HCT116 (cell line): ENCODE measurements around the gene NIN. TPM values are rescaled to one million over a fixed set of nuclear protein-coding genes. Genes with fewer than 3 reads are reported as not detected.

Source experiments
- ATAC-seq: fragments of 200-7000 bp; cut with Tn5 transposase; 2 replicates; pipeline ENCODE4 v1.9.1; 2020; ENCODE audit warnings: mild to moderate bottlenecking, moderate library complexity
- BruUV-seq: library from RNA; stranded (reverse); fragments of 400-500 nt; replicated peaks from 2 replicates; lab custom pipeline; 2021; lab: Mats Ljungman, UMichigan
- CTCF ChIA-PET: fragments of 300-600 bp; sonication (Branson Sonifier 250); formaldehyde crosslinking; loops from one replicate; lab custom pipeline; 2021; ENCODE audit warnings: antibody characterized with exemption; lab: Charles Lee
- POLR2A ChIA-PET: fragments of 300-600, 350-600 bp; sonication (Branson Sonifier 250); formaldehyde crosslinking; loops from one replicate; lab custom pipeline; 2021; ENCODE audit warnings: antibody characterized with exemption; lab: Charles Lee
- RAD21 ChIA-PET, 2 experiments: fragments of 300-600 bp; sonication (Branson Sonifier 250); formaldehyde crosslinking; loops; one replicate each; lab custom pipeline; 2023; ENCODE audit warnings: low total read pairs in 2 of 2; ENCODE audit not compliant: uncharacterized antibody in 2 of 2, unreplicated experiment in 2 of 2, low non-redundant PET in 1 of 2; lab: Charles Lee
- DNase-seq: peaks from one replicate; pipeline ENCODE4 v3.0.0-alpha.2; 2010; ENCODE audit warnings: low read depth, low spot score
- H2AFZ ChIP-seq: fragments of 200-600 bp; shearing (Covaris generic), sonication (generic); 2 replicates; pipeline ENCODE4 v1.6.1; 2017; ENCODE audit warnings: low read depth, mixed run types, mixed read lengths, antibody characterized with exemption, low read length; ENCODE audit not compliant: poor library complexity, severe bottlenecking
- H3K27ac ChIP-seq: 2 replicates; pipeline ENCODE4 v1.5.1; 2012; ENCODE audit warnings: low read depth, low read length
- H3K27me3 ChIP-seq: fragments of 200-600 bp; sonication (generic); 2 replicates; pipeline ENCODE4 v1.6.1; 2016; ENCODE audit warnings: mixed run types, low read length, mixed read lengths; ENCODE audit not compliant: insufficient read depth
- H3K36me3 ChIP-seq, 2 experiments: fragments of 200-500 bp in 1 of 2; fragments of 200-600 bp in 1 of 2; sonication (Bioruptor generic) in 1 of 2; sonication (generic) in 1 of 2; 2 replicates each; pipeline versions ENCODE4 v1.5.1 to v1.6.1; 2014 to 2016; ENCODE audit warnings: low read length in 2 of 2, inconsistent platforms in 1 of 2, mixed read lengths in 1 of 2, mixed run types in 1 of 2; ENCODE audit not compliant: insufficient read depth in 2 of 2, control insufficient read depth in 1 of 2
- H3K4me1 ChIP-seq, 2 experiments: fragments of 200-600 bp in 1 of 2; sonication (generic) in 1 of 2; 2 replicates each; pipeline versions ENCODE4 v1.5.1 to v1.6.1; 2012 to 2017; ENCODE audit warnings: low read length in 2 of 2, inconsistent platforms in 1 of 2, mild to moderate bottlenecking in 1 of 2, mixed read lengths in 1 of 2, mixed run types in 1 of 2, moderate library complexity in 1 of 2; ENCODE audit not compliant: insufficient read depth in 2 of 2, control insufficient read depth in 1 of 2
- H3K4me2 ChIP-seq: fragments of 200-600 bp; sonication (generic); 2 replicates; pipeline ENCODE4 v1.6.1; 2017; ENCODE audit warnings: mixed run types, low read length, mixed read lengths
- H3K4me3 ChIP-seq, 2 experiments: fragments of 200-600 bp in 1 of 2; sonication (generic) in 1 of 2; replicated peaks in 1 of 2; 2 replicates each; pipeline ENCODE4 v1.5.1; 2011 to 2016; ENCODE audit warnings: low read length in 2 of 2, control low read depth in 1 of 2, low read depth in 1 of 2, mild to moderate bottlenecking in 1 of 2, mixed read lengths in 1 of 2, mixed run types in 1 of 2
- H3K79me2 ChIP-seq: fragments of 200-600 bp; sonication (generic); 2 replicates; pipeline ENCODE4 v1.6.1; 2017; ENCODE audit warnings: mild to moderate bottlenecking, mixed run types, low read length, moderate library complexity, mixed read lengths; ENCODE audit not compliant: insufficient read depth
- H3K9ac ChIP-seq: fragments of 200-600 bp; sonication (generic); 2 replicates; pipeline ENCODE4 v1.6.1; 2016; ENCODE audit warnings: low read length, mixed read lengths
- H3K9me2 ChIP-seq: fragments of 200-600 bp; sonication (generic), shearing (Covaris generic); 2 replicates; pipeline ENCODE4 v1.6.1; 2017; ENCODE audit warnings: mixed run types, mild to moderate bottlenecking, moderate library complexity; ENCODE audit not compliant: insufficient read depth
- H3K9me3 ChIP-seq, 2 experiments: fragments of 200-500 bp in 1 of 2; fragments of 200-600 bp in 1 of 2; sonication (Bioruptor generic) in 1 of 2; sonication (generic) in 1 of 2; 2 replicates each; pipeline ENCODE4 v1.6.1; 2014 to 2017; ENCODE audit warnings: low read length in 2 of 2, mixed read lengths in 2 of 2, inconsistent platforms in 1 of 2, low read depth in 1 of 2, mild to moderate bottlenecking in 1 of 2, mixed run types in 1 of 2, moderate library complexity in 1 of 2; ENCODE audit not compliant: control insufficient read depth in 1 of 2, insufficient read depth in 1 of 2
- H4K20me1 ChIP-seq: fragments of 200-600 bp; sonication (generic), shearing (Covaris generic); 2 replicates; pipeline ENCODE4 v1.6.1; 2017; ENCODE audit warnings: mixed run types, mild to moderate bottlenecking, moderate library complexity; ENCODE audit not compliant: insufficient read depth
- ATF3 ChIP-seq: IDR thresholded peaks from 2 replicates; pipeline ENCODE4 v1.6.1; 2012
- CEBPB ChIP-seq: IDR thresholded peaks from 2 replicates; pipeline ENCODE4 v1.6.1; 2012; ENCODE audit warnings: low read depth
- CTCF ChIP-seq, 3 experiments: fragments of 200-600 bp in 1 of 3; sonication (generic) in 1 of 3; IDR thresholded peaks in 2 of 3; conservative IDR thresholded peaks in 1 of 3; 2 replicates each; pipeline ENCODE4 v1.5.1; 2012 to 2017; ENCODE audit warnings: low read depth in 2 of 3, low read length in 2 of 3, antibody characterized with exemption in 1 of 3, borderline replicate concordance in 1 of 3, control low read depth in 1 of 3, mild to moderate bottlenecking in 1 of 3, mixed read lengths in 1 of 3, mixed run types in 1 of 3, moderate library complexity in 1 of 3; ENCODE audit not compliant: insufficient read depth in 1 of 3
- ELF1 ChIP-seq: IDR thresholded peaks from 2 replicates; pipeline ENCODE4 v1.6.1; 2012; ENCODE audit warnings: low read depth, borderline replicate concordance
- EZH2 ChIP-seq: fragments of 200-600 bp; sonication (generic); IDR thresholded peaks from 2 replicates; pipeline ENCODE4 v1.6.1; 2017; ENCODE audit warnings: antibody characterized with exemption, mixed run types
- EZH2phosphoT487 ChIP-seq: fragments of 200-600 bp; IDR thresholded peaks from 2 replicates; pipeline ENCODE4 v1.6.1; 2018; ENCODE audit warnings: antibody characterized with exemption, borderline replicate concordance
- FOSL1 ChIP-seq: IDR thresholded peaks from 2 replicates; pipeline ENCODE4 v1.6.1; 2012; ENCODE audit warnings: low read depth
- JUND ChIP-seq: IDR thresholded peaks from 2 replicates; pipeline ENCODE4 v1.6.1; 2012
- MAX ChIP-seq: IDR thresholded peaks from 2 replicates; pipeline ENCODE4 v1.6.1; 2012
- POLR2A ChIP-seq: IDR thresholded peaks from 2 replicates; pipeline ENCODE4 v1.7.0; 2011; ENCODE audit warnings: borderline replicate concordance; ENCODE audit not compliant: insufficient read depth, insufficient read length; ENCODE audit errors: extremely low read depth
- POLR2AphosphoS5 ChIP-seq: IDR thresholded peaks from 2 replicates; pipeline ENCODE4 v1.6.1; 2011; ENCODE audit warnings: mild to moderate bottlenecking, low read depth, low read length, moderate library complexity
- RAD21 ChIP-seq: IDR thresholded peaks from 2 replicates; pipeline ENCODE4 v1.6.1; 2012; ENCODE audit warnings: low read depth, mild to moderate bottlenecking
- REST ChIP-seq: IDR thresholded peaks from 2 replicates; pipeline ENCODE4 v1.6.1; 2012; ENCODE audit warnings: low read depth
- SIN3A ChIP-seq: IDR thresholded peaks from 2 replicates; pipeline ENCODE4 v1.6.1; 2012; ENCODE audit warnings: low read depth
- SP1 ChIP-seq: IDR thresholded peaks from 2 replicates; pipeline ENCODE4 v1.6.1; 2012; ENCODE audit warnings: low read depth
- SRF ChIP-seq: IDR thresholded peaks from 2 replicates; pipeline ENCODE4 v1.6.1; 2012; ENCODE audit warnings: low read depth
- TCF7L2 ChIP-seq: IDR thresholded peaks from 2 replicates; pipeline ENCODE4 v1.7.0; 2011; ENCODE audit warnings: borderline replicate concordance, inconsistent platforms; ENCODE audit not compliant: insufficient read depth, insufficient read length; ENCODE audit errors: extremely low read depth
- YY1 ChIP-seq: IDR thresholded peaks from 2 replicates; pipeline ENCODE4 v1.6.1; 2011; ENCODE audit warnings: low read length, low read depth, moderate library complexity, mild to moderate bottlenecking; ENCODE audit not compliant: insufficient replicate concordance; ENCODE audit errors: extremely low read depth
- intact Hi-C: fragments of 100-400 bp; cut with micrococcal nuclease; formaldehyde crosslinking; loops from 2 replicates; pipeline ENCODE4 v1.10.0; 2022
- total RNA-seq: library from RNA; stranded (reverse); gene quantifications from one replicate; pipeline ENCODE4 v1.2.1, GENCODE V29; 2021; ENCODE audit not compliant: unreplicated experiment

The NIN gene
- total RNA-seq, 1 experiment from 2014 or later, result 39.6 TPM

GRCh38 chr14:50853891-50854290 is 22.9 kb upstream of the NIN start:
- no peak for ATAC-seq
- DNase-seq, result no peak
- Histone ChIP-seq H3K9me3 (no peaks in the 10 kb centered on the region), H3K4me3 (no peak overlapping the region), H2AFZ (no peak overlapping the region), H3K27me3 (no peaks in the 10 kb centered on the region), H3K9me2 (no peaks in the 10 kb centered on the region), H3K36me3 (no peaks in the 10 kb centered on the region), H3K9ac (no peak overlapping the region), H3K4me2 (no peak overlapping the region), H3K27ac (no peak overlapping the region), H3K79me2 (no peaks in the 10 kb centered on the region), H3K4me1 (0 out of 4 replicates have a peak, but pooled peaks cover 0 to 4% of the 10 kb centered on the region in 2 experiments), H4K20me1 (no peaks in the 10 kb centered on the region)
- TF ChIP-seq ATF3 (no peak), SIN3A (no peak), CTCF (IDR thresholded peaks at IDR 0.05 in 2 of 3, conservative IDR thresholded peaks at IDR 0.05 in 1 of 3; ENCODE audit: borderline replicate concordance in 1 of 3, insufficient read depth in 1 of 3, low read depth in 2 of 3, low read length in 2 of 3) (no peak), EZH2phosphoT487 (no peak), MAX (no peak), POLR2A (no peak), JUND (no peak), RAD21 (no peak), FOSL1 (no peak), SP1 (no peak), REST (no peak), TCF7L2 (no peak), YY1 (no peak), ELF1 (no peak), SRF (no peak), CEBPB (no peak), POLR2AphosphoS5 (no peak), EZH2 (no peak)
- intact Hi-C loops, result no loop called here
- ChIA-PET CTCF (no interaction called here), RAD21 (no interaction called here), POLR2A (no interaction called here)
- BruUV-seq, result no TSS peak
